OCI-LY3 (cell line): ENCODE results near the gene SAMD11.

Experiments used
- H2AFZ ChIP-seq: fragments of 200-600, 300-600 bp; shearing (Covaris generic); 2 replicates; pipeline ENCODE4 v1.6.0; 2014; ENCODE audit warnings: antibody characterized with exemption, low read depth, low read length
- H3K27ac ChIP-seq: fragments of 200-600, 300-600 bp; sonication (generic); 2 replicates; pipeline ENCODE4 v1.5.1; 2014; ENCODE audit warnings: mild to moderate bottlenecking, low read length, moderate library complexity, mixed read lengths
- H3K27me3 ChIP-seq: fragments of 200-600, 300-600 bp; sonication (generic); 2 replicates; pipeline ENCODE4 v1.6.1; 2014; ENCODE audit warnings: low read depth, low read length, mixed read lengths
- H3K36me3 ChIP-seq: fragments of 200-600, 300-600 bp; sonication (generic); replicated peaks from 2 replicates; pipeline ENCODE3; 2014; ENCODE audit warnings: low read depth, low read length, mixed read lengths
- H3K4me1 ChIP-seq: fragments of 300-600, 200-600 bp; sonication (generic); 2 replicates; pipeline ENCODE4 v1.6.1; 2014; ENCODE audit warnings: low read length, mixed read lengths
- H3K4me2 ChIP-seq: fragments of 200-600, 300-600 bp; sonication (generic); 2 replicates; pipeline ENCODE4 v1.6.1; 2014; ENCODE audit warnings: low read length, mixed read lengths
- H3K4me3 ChIP-seq: fragments of 300-600, 200-600 bp; sonication (generic); 2 replicates; pipeline ENCODE4 v1.5.1; 2014; ENCODE audit warnings: antibody characterized with exemption, mild to moderate bottlenecking, low read length, moderate library complexity
- H3K79me2 ChIP-seq: fragments of 300-600, 200-600 bp; shearing (Covaris generic); 2 replicates; pipeline ENCODE4 v1.6.1; 2014; ENCODE audit warnings: mild to moderate bottlenecking, low read length, mixed read lengths
- H3K9ac ChIP-seq: fragments of 300-600, 200-600 bp; shearing (Covaris generic); 2 replicates; pipeline ENCODE4 v1.6.0; 2014; ENCODE audit warnings: mild to moderate bottlenecking, low read length, moderate library complexity
- H3K9me3 ChIP-seq: fragments of 200-600, 300-600 bp; shearing (Covaris generic); 2 replicates; pipeline ENCODE4 v1.6.1; 2014; ENCODE audit warnings: low read length, mixed read lengths; ENCODE audit not compliant: insufficient read depth
- H4K20me1 ChIP-seq: fragments of 200-600, 300-600 bp; sonication (generic); 2 replicates; pipeline ENCODE4 v1.6.1; 2016; ENCODE audit warnings: low read length, mixed read lengths; ENCODE audit not compliant: insufficient read depth
- CTCF ChIP-seq: fragments of 200-600, 300-600 bp; sonication (generic); IDR thresholded peaks from 2 replicates; pipeline ENCODE4 v1.5.1; 2014; ENCODE audit warnings: antibody characterized with exemption, low read length, low read depth
- EZH2phosphoT487 ChIP-seq: fragments of 200-600 bp; shearing (Covaris generic); IDR thresholded peaks from 2 replicates; pipeline ENCODE4 v1.6.1; 2018; ENCODE audit warnings: antibody characterized with exemption, mixed run types, low read depth

The SAMD11 gene

GRCh38 chr1:928825-929661 lies 5.3 kb downstream of the SAMD11 start:
- no peaks in the 10 kb centered on the region for H3K4me1 ChIP-seq
- H3K36me3 ChIP-seq: no peaks in the 10 kb centered on the region
- H3K27ac ChIP-seq: no peak overlapping the region
- H4K20me1 ChIP-seq: no peaks in the 10 kb centered on the region
- H3K4me2 ChIP-seq: no peak overlapping the region
- H3K27me3 ChIP-seq: peaks cover 8% of the 10 kb centered on the region; the same call in 1 of the 2 replicates
- no peaks in the 10 kb centered on the region for H3K79me2 ChIP-seq
- TF ChIP-seq CTCF (no peak), EZH2phosphoT487 (no peak)
- no peak overlapping the region for H2AFZ ChIP-seq
- H3K4me3 ChIP-seq: no peak overlapping the region
- no peaks in the 10 kb centered on the region for H3K9me3 ChIP-seq
- no peak overlapping the region for H3K9ac ChIP-seq

GRCh38 chr1:929712-930632 lies 6.2 kb downstream of the SAMD11 start:
- Histone ChIP-seq H3K9me3 (no peaks in the 10 kb centered on the region), H2AFZ (no peak overlapping the region), H4K20me1 (no peaks in the 10 kb centered on the region), H3K27ac (no peak overlapping the region), H3K9ac (no peak overlapping the region), H3K79me2 (no peaks in the 10 kb centered on the region), H3K27me3 (peaks cover 8% of the 10 kb centered on the region; the same call in 1 of the 2 replicates), H3K36me3 (no peaks in the 10 kb centered on the region), H3K4me2 (no peak overlapping the region), H3K4me1 (no peaks in the 10 kb centered on the region), H3K4me3 (no peak overlapping the region)
- TF ChIP-seq EZH2phosphoT487: no peak
- TF ChIP-seq CTCF: no peak

GRCh38 chr1:930633-931138 lies 7.0 kb downstream of the SAMD11 start:
- H3K9ac ChIP-seq: no peak overlapping the region
- H3K27ac ChIP-seq: no peak overlapping the region
- H3K27me3 ChIP-seq: peaks cover 13% of the 10 kb centered on the region; the same call in 1 of the 2 replicates
- no peak overlapping the region for H3K4me3 ChIP-seq
- no peaks in the 10 kb centered on the region for H3K4me1 ChIP-seq
- H3K36me3 ChIP-seq: no peaks in the 10 kb centered on the region
- TF ChIP-seq CTCF (no peak), EZH2phosphoT487 (no peak)
- no peaks in the 10 kb centered on the region for H3K79me2 ChIP-seq
- no peaks in the 10 kb centered on the region for H4K20me1 ChIP-seq
- H3K9me3 ChIP-seq: no peaks in the 10 kb centered on the region
- H3K4me2 ChIP-seq: no peak overlapping the region
- no peak overlapping the region for H2AFZ ChIP-seq
